GM12891 (cell line): ENCODE data around the gene EDEM2.

ENCODE experiments used
- POLR2A ChIP-seq: IDR thresholded peaks from 2 replicates; pipeline ENCODE4 v1.6.1; 2011; ENCODE audit warnings: low read depth, low read length, control low read depth
- POLR2AphosphoS5 ChIP-seq: IDR thresholded peaks from 2 replicates; pipeline ENCODE4 v1.6.1; 2011; ENCODE audit warnings: low read depth, low read length, control low read depth

DNA sequence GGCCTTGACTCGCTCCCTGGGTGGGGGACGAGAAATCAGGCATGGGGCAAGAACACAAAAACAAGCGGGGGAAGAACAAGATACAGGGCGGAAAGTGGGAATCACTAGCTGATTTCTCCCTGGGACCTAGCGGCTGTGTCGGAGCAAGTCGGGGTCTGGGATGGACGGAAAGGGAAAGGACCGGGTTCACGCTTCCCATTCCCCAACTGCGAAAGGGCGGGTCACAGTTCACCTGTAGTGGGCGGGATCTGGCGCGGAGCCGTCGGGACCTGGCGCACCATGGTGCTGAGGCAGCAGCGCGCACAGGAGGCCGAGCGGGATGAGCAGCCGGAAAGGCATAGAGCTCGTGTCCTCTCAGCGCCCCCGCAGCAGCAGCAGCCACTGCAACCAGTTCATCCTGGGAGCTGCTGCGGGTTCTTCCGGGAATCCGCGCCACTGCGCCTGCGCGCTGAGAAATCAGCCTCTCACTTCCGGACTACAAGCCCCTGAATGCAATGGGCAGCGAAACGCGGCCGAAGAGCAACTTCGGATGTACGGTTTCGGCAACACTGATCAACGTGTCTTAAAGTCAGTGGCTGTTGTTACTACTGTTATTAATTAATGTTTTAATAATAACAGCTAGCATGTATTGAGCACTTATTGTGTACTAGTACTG, at the start of gene EDEM2:
- peak; percentile 69 for TF ChIP-seq POLR2AphosphoS5
- peak; percentile 49; the same call in 1 of the 2 replicates for TF ChIP-seq POLR2A
